Lower lobe of right lung (tissue), 2 donors: ENCODE data around the gene BCDIN3D. TPM values are rescaled to one million over a fixed set of nuclear protein-coding genes. Genes with fewer than 3 reads are reported as not detected.

Source experiments
- ATAC-seq, 2 donors: fragments of 200-7000 bp; cut with Tn5 transposase; one replicate each; pipeline ENCODE4 v1.9.1; 2020 to 2022; ENCODE audit warnings: mild to moderate bottlenecking in 2 of 2, moderate library complexity in 2 of 2
- DNase-seq: peaks from one replicate; pipeline ENCODE4 v3.0.0-alpha.2; 2020
- H3K27ac ChIP-seq: fragments of 200-600 bp; one replicate; pipeline ENCODE4 v1.8.0; 2022
- H3K27me3 ChIP-seq: fragments of 200-600 bp; one replicate; pipeline ENCODE4 v1.8.0; 2022; ENCODE audit warnings: low read depth
- H3K36me3 ChIP-seq: fragments of 200-600 bp; one replicate; pipeline ENCODE4 v1.8.0; 2022; ENCODE audit warnings: mild to moderate bottlenecking
- H3K4me1 ChIP-seq: fragments of 200-600 bp; one replicate; pipeline ENCODE4 v1.8.0; 2022
- H3K4me3 ChIP-seq: fragments of 200-600 bp; one replicate; pipeline ENCODE4 v1.8.0; 2022; ENCODE audit warnings: mild to moderate bottlenecking
- H3K9me3 ChIP-seq: fragments of 200-600 bp; one replicate; pipeline ENCODE4 v1.8.0; 2022
- CTCF ChIP-seq: fragments of 200-600 bp; IDR thresholded peaks from one replicate; pipeline ENCODE4 v1.8.0; 2022; ENCODE audit warnings: antibody characterized with exemption, mild to moderate bottlenecking
- intact Hi-C: fragments of 100-400 bp; cut with DNase I; formaldehyde crosslinking; loops from one replicate; pipeline ENCODE4 v1.11.0; 2022
- total RNA-seq: library from RNA; stranded (reverse); fragmentation: NEBNext Ultra II Directional; extraction: Animal tissue kit (Norgen Biotek cat#: 25700); gene quantifications from one replicate; pipeline ENCODE4 v1.2.1, GENCODE V29; 2021
- donor health status: DM: no; HTN: yes; CAD: no; lungs with severe emphysema.

BCDIN3D gene
- total RNA-seq, 1 donor from 2014 or later: 5.1 TPM

- no peaks in the 10 kb centered on the region for H3K9me3 ChIP-seq
- ATAC-seq (no peak), DNase-seq (no peak)
- no peaks in the 10 kb centered on the region for H3K27me3 ChIP-seq
- H3K36me3 ChIP-seq: peaks cover 81% of the 10 kb centered on the region
- intact Hi-C loops: no loop called here
- no peak for TF ChIP-seq CTCF
- no peaks in the 10 kb centered on the region for H3K4me1 ChIP-seq
- H3K27ac ChIP-seq: no peak overlapping the region
- no peak overlapping the region for H3K4me3 ChIP-seq
Measured at GRCh38 chr12:49795654-49796105, 47.2 kb downstream of the BCDIN3D start.

GRCh38 chr12:49794811-49795653, 47.9 kb downstream of the BCDIN3D start:
- Histone ChIP-seq H3K4me1 (no peaks in the 10 kb centered on the region), H3K4me3 (no peak overlapping the region), H3K27me3 (no peaks in the 10 kb centered on the region), H3K27ac (no peak overlapping the region), H3K36me3 (peaks cover 78% of the 10 kb centered on the region), H3K9me3 (no peaks in the 10 kb centered on the region)
- DNase-seq (no peak), ATAC-seq (no peak)
- intact Hi-C loops: no loop called here
- TF ChIP-seq CTCF: no peak

- Histone ChIP-seq H3K9me3 (no peaks in the 10 kb centered on the region), H3K4me3 (no peak overlapping the region), H3K36me3 (peaks cover 75% of the 10 kb centered on the region), H3K4me1 (no peaks in the 10 kb centered on the region), H3K27ac (no peak overlapping the region), H3K27me3 (no peaks in the 10 kb centered on the region)
- no peak for TF ChIP-seq CTCF
- ATAC-seq: no peak
- intact Hi-C loops: no loop called here
- no peak for DNase-seq
Measured at GRCh38 chr12:49794021-49794420, 48.9 kb downstream of the BCDIN3D start.

- Histone ChIP-seq H3K27ac (no peak overlapping the region), H3K27me3 (no peaks in the 10 kb centered on the region), H3K9me3 (no peaks in the 10 kb centered on the region), H3K36me3 (peaks cover 71% of the 10 kb centered on the region), H3K4me3 (no peak overlapping the region), H3K4me1 (no peaks in the 10 kb centered on the region)
- intact Hi-C loops: no loop called here
- no peak for TF ChIP-seq CTCF
- ATAC-seq (no peak), DNase-seq (no peak)
Measured at GRCh38 chr12:49793620-49794019, 49.3 kb downstream of the BCDIN3D start.

GRCh38 chr12:49792976-49793580, 49.8 kb downstream of the BCDIN3D start:
- Histone ChIP-seq H3K36me3 (peaks cover 66% of the 10 kb centered on the region), H3K9me3 (no peaks in the 10 kb centered on the region), H3K4me3 (no peak overlapping the region), H3K27ac (no peak overlapping the region), H3K27me3 (no peaks in the 10 kb centered on the region), H3K4me1 (no peaks in the 10 kb centered on the region)
- DNase-seq (no peak), ATAC-seq (no peak)
- TF ChIP-seq CTCF: no peak
- intact Hi-C loops: no loop called here
